Activated CD4-positive, alpha-beta T cell treated with anti-CD3 and anti-CD28 coated beads for 4 hours (primary cell): Measurements from ENCODE around the gene CUBN.

ENCODE experiments used
- DNase-seq, 2 donors: peaks; one replicate each; pipeline ENCODE4 v3.0.0-alpha.2; 2020

Gene CUBN

DNA sequence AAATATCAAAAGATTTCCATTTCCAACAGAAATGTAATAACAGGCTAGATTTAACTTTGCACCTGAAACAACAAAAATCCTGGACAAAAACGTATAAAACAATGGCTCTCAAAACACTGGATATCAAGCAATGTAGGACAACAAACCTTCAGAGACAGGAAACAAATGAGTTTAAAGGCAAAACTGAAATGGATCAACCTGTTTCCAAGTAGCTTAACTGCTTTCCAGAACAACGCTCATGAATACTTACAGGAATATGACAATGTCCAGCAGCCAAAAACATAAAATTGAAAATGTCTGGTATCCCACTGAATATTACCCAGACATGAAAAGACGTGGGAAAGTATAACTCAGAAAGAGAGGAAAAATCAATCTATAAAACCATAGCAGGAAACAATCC is 62.8 kb downstream of the CUBN start:
- DNase-seq = no peak

DNA sequence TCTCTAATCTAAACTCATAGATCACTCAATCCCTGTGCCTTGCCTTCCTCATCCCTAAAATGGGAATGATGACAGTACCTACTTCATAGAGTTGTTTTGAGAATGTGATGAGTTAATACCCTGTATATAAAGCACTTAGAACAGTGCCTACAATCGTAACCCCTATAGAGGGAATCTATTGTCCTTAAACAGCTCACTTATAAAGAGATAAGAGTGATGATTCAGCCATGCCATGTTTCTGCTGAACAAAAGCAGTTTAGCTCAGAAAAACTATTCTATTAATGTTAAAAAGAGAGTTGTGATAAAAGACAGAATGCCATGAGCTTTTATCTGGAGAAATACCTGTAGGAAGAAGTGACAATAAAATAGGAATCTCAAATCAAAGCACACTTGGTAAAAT is 63.6 kb downstream of the CUBN start:
- no peak for DNase-seq

GRCh38 chr10:17065273-17065672 is 64.3 kb downstream of the CUBN start:
- no peak for DNase-seq

DNA sequence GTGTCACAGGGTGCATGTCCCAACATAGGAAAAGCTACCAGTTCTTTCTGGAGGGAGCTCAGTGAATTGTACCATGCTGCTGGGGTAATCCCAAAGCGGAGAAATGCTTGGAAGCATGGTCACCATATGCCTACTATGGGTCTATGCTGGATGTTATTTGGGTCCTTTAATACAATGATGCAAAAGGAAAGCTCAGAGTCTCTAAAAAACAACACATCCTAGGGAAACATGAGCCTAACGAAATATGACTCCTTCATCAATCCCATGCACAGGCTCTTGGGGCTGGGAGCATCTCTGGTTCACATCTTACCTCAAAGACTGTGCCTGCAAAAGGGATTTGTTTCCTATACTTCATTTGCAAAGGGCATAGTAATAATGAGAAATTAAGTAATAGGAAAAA is 65.2 kb downstream of the CUBN start:
- DNase-seq = no peak

DNA sequence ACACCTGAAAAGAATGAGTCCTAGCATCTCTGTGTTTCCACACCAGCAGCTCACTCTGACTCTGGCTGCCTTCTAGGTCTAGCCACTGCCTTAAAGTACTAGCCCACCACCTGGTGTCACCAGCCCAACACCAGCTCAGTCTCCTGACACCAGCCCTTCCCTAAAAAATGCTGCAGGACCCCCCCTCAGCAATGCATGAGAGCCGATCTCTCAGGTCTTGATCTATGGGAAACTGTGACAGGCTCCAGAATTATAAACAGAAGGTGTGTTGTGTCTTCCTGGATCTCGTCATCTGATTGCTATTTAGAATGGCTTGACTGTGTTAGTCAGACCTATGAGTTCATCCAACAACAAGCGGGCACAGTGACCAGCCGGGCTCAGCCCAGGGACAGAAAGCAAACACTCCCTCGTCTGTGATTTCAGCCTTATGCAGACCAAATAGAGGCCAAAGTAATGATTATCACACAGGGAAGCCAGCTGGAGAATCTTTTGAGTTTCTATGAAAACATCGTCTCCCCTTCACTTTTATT is 66.6 kb downstream of the CUBN start:
- DNase-seq = no peak

- no peak for DNase-seq
Measured at GRCh38 chr10:17062493-17062892, 67.1 kb downstream of the CUBN start.

DNA sequence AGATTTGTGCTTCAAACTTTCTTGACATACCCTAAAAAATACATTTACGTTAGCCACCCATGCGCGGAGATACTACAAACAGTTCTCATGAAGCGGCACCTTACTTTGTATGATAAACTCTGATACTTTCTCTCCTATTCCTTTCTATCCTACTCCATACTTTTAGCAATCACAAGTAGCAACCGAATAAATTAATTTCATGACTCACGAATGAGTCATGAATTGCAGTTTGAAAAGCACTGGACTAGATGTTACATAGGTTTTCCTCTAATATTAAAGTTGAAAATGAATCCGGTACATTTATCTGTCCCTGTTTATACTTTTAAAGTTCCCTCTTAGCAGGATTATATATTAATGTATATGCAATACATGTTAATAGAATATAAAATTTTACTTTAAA is 67.6 kb downstream of the CUBN start:
- DNase-seq = no peak

GRCh38 chr10:17061418-17061817 is 68.2 kb downstream of the CUBN start:
- no peak for DNase-seq

- no peak for DNase-seq
Measured at GRCh38 chr10:17060289-17060688, 69.3 kb downstream of the CUBN start.

- no peak for DNase-seq
Measured at GRCh38 chr10:17059197-17059688, 70.4 kb downstream of the CUBN start.

GRCh38 chr10:17058093-17058492 is 71.5 kb downstream of the CUBN start:
- no peak for DNase-seq

DNA sequence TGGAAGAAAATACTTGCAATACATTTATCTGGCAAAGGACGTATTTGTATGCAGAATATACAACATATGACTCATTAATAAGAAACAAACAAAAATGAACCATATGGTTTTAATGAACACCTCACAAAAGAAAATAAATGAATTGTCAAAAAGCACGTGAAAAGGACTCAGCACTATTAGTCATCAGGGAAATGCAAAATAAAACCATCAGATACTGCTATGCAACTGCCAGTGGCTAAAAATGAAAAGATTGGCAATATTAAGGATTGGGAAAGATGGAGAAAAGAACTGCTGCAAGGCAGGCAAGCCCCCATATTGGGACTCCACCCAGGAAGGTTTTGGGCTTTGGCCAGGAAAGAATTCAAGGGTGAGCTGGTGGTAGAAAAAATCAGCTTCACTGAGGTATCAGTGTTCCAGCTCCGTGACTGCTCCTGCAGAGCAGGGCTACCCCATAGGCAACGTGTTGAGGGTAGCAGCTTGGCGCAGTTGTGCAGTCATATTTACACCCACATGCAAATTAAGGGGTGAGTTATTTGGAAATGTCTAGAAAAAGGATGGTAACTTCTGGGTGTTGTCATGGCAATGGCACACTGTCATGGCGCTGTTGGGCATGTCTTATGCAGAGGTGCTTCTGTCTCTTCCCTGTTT is 72.7 kb downstream of the CUBN start:
- DNase-seq = no peak

DNA sequence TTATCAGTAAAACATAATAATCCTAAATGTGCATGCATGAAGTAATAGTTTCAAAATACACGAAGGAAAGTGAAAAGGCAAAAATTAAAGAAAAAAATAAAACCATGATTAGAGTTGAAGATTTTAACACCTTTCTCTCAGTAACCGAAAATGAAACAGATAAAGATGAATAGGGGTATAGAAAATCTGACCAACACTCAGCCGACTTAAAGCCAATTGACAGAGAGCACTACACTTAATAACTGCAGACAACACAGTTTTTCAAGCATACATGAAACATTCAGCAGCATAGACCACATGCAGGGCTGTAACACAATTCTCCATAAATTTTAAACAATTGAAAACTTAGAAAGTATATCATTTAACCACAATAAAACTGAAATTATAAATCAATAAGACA is 76.1 kb downstream of the CUBN start:
- DNase-seq = no peak

DNA sequence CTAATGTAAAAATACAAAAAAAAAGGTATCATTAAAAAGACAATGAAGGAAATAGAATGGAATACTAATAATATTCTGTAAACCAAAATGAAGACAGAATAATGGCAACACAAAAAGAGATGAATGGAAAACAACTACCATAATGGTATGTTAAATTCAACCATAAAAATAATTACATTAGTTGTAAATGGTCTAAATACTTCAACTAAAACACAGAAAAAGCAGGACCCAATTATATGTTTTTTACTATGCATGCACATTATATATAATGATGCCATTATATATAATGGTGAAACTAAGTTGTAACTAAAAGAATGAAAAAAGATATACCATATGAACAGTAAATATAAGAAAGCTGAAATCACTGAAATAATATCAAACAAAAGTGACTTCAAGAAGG is 76.5 kb downstream of the CUBN start:
- DNase-seq = no peak

GRCh38 chr10:17051851-17052250 is 77.8 kb downstream of the CUBN start:
- no peak for DNase-seq

DNA sequence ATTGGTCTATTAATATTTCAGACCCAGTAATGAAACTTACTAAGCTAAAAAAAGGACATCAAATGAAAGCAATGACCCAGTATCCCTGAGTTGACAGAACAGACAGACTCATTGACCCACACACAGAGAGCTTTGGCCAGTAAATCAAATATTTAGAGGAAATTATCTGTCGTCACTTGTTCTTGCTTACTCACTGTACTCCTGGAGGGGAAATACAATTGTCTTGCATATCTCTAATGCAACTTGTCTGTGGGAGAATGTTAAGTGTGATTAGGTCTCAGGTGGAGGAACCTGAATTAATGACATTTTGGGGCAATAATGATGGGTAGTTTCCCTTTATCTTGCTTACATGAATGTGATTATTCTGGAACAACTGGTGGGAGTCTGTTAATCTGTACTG is 80.4 kb downstream of the CUBN start:
- DNase-seq = no peak

- DNase-seq = no peak
Measured at GRCh38 chr10:17047908-17048307, 81.7 kb downstream of the CUBN start.

- DNase-seq = no peak
Measured at GRCh38 chr10:17046989-17047388, 82.6 kb downstream of the CUBN start.

DNA sequence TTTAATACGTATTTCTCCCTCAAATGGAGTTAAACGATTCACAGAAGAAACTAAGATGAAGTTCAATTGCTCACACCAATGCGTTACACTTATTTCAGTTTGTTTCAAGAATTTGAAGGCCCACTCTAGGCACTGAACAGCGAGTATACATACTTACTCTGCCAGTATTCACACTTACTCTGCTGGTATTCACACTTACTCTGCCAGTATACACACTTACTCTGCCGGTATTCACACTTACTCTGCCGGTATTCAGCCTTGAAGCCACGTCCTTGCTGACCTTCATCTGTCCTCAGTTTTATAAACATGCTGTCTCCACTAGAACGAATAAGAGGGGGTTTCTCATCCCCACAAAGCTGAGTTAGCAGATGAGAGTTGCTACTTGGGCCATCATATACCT is 86.0 kb downstream of the CUBN start:
- no peak for DNase-seq

- DNase-seq = no peak
Measured at GRCh38 chr10:17041626-17042520, 87.7 kb downstream of the CUBN start.

- DNase-seq = no peak
Measured at GRCh38 chr10:17038627-17039026, 91.0 kb downstream of the CUBN start.

GRCh38 chr10:17037910-17038309 is 91.7 kb downstream of the CUBN start:
- DNase-seq = no peak

- no peak for DNase-seq
Measured at GRCh38 chr10:17035446-17035845, 94.2 kb downstream of the CUBN start.
